Measurements from ENCODE around the gene CLRN1. TPM values are rescaled to one million over a fixed set of nuclear protein-coding genes. Genes with fewer than 3 reads are reported as not detected.

Gene CLRN1
- total and polyA plus RNA-seq, 9 of the 15 experiments (the other 6 are each of a cell fraction or from before 2014, with no cell fraction given): not detected

- TF ChIP-seq ZBTB11 (CRISPR knock-in tag; IDR thresholded peaks at IDR 0.05) (no peak), BHLHE40 (IDR thresholded peaks at IDR 0.05; ENCODE audit: low read length) (no peak), L3MBTL2 (IDR thresholded peaks at IDR 0.05) (peak; percentile 60), ELK3 (CRISPR knock-in tag; IDR thresholded peaks at IDR 0.05) (no peak), CREB1 (IDR thresholded peaks at IDR 0.05) (no peak), CREB1 (CRISPR knock-in tag; IDR thresholded peaks at IDR 0.05) (no peak), U2AF1 (optimal IDR thresholded peaks at IDR 0.05; ENCODE audit: low read depth, low read length) (no peak)
Observed at GRCh38 chr3:151009430-151009829, 36.9 kb upstream of the CLRN1 start (continued).

Data from K562 (cell line).